RWPE2 (cell line): ENCODE data around the gene STK10.

Experiments
- ATAC-seq: fragments of 200-7000 bp; cut with Tn5 transposase; 3 replicates; pipeline ENCODE4 v1.9.1; 2021; ENCODE audit warnings: low read depth
- DNase-seq: peaks from one replicate; pipeline ENCODE4 v3.0.0-alpha.2; 2020; ENCODE audit warnings: low spot score
- H3K27ac ChIP-seq: fragments of 450-650 bp; 2 replicates; pipeline ENCODE4 v1.5.1; 2017; ENCODE audit warnings: mild to moderate bottlenecking; ENCODE audit not compliant: poor library complexity, severe bottlenecking
- H3K27me3 ChIP-seq: fragments of 250-450 bp; sonication (Bioruptor Pico); 2 replicates; pipeline ENCODE4 v1.5.1; 2021; ENCODE audit warnings: mild to moderate bottlenecking, moderate library complexity; ENCODE audit not compliant: insufficient read depth, poor library complexity, severe bottlenecking
- H3K36me3 ChIP-seq: fragments of 250-450 bp; sonication (Bioruptor Pico); 2 replicates; pipeline ENCODE4 v1.5.1; 2020; ENCODE audit warnings: low read depth, mild to moderate bottlenecking, moderate library complexity
- H3K4me1 ChIP-seq: fragments of 250-450 bp; sonication (Bioruptor Pico); 2 replicates; pipeline ENCODE4 v1.5.1; 2021; ENCODE audit warnings: mild to moderate bottlenecking, moderate library complexity; ENCODE audit not compliant: insufficient read depth, poor library complexity, severe bottlenecking
- H3K4me3 ChIP-seq: fragments of 250-450 bp; sonication (Bioruptor Pico); 2 replicates; pipeline ENCODE4 v1.5.1; 2021; ENCODE audit warnings: mild to moderate bottlenecking, moderate library complexity; ENCODE audit not compliant: severe bottlenecking
- H3K9me3 ChIP-seq: fragments of 250-450 bp; sonication (Bioruptor Pico); 2 replicates; pipeline ENCODE4 v1.5.1; 2021; ENCODE audit warnings: mild to moderate bottlenecking, moderate library complexity; ENCODE audit not compliant: severe bottlenecking
- TF ChIP-seq, protein P1 (sequence below): fragments of 450-650 bp; IDR thresholded peaks from one replicate; pipeline ENCODE4 v1.5.1; 2017; ENCODE audit warnings: mild to moderate bottlenecking, moderate library complexity; ENCODE audit not compliant: poor library complexity, severe bottlenecking

The STK10 gene

GRCh38 chr5:172168311-172168710 lies 19.7 kb downstream of the STK10 start:
- H3K27me3 ChIP-seq, result no peaks in the 10 kb centered on the region
- no peak for ATAC-seq
- H3K4me1 ChIP-seq, result no peaks in the 10 kb centered on the region
- no peak for DNase-seq
- H3K27ac ChIP-seq, result no peak overlapping the region
- TF ChIP-seq, protein P1, sequence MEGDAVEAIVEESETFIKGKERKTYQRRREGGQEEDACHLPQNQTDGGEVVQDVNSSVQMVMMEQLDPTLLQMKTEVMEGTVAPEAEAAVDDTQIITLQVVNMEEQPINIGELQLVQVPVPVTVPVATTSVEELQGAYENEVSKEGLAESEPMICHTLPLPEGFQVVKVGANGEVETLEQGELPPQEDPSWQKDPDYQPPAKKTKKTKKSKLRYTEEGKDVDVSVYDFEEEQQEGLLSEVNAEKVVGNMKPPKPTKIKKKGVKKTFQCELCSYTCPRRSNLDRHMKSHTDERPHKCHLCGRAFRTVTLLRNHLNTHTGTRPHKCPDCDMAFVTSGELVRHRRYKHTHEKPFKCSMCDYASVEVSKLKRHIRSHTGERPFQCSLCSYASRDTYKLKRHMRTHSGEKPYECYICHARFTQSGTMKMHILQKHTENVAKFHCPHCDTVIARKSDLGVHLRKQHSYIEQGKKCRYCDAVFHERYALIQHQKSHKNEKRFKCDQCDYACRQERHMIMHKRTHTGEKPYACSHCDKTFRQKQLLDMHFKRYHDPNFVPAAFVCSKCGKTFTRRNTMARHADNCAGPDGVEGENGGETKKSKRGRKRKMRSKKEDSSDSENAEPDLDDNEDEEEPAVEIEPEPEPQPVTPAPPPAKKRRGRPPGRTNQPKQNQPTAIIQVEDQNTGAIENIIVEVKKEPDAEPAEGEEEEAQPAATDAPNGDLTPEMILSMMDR, result no peak
- H3K9me3 ChIP-seq, result no peaks in the 10 kb centered on the region
- no peaks in the 10 kb centered on the region; the same call in 1 of the 2 replicates for H3K36me3 ChIP-seq
- no peak overlapping the region for H3K4me3 ChIP-seq

DNA sequence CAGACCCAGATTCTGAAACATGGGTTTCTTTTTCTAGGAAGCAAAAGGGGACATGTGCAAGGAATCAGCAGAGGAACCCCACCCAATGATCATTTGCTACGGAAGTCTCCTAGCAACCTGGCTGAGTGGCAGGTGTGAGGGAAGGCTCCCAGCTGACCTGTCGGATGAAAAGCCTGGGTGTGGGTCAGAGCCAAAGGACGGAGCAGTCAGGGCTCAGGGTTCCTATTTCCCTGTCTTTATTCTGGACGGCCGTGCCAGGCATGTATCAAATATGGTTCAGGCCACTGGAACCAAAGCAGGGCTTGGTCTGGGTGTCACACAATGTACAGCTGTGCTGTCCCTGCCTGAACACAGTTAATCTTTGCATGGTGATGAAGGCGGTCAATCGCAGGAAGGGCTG lies 20.1 kb downstream of the STK10 start:
- H3K27ac ChIP-seq, result no peak overlapping the region
- H3K4me3 ChIP-seq, result no peak overlapping the region
- H3K36me3 ChIP-seq, result no peaks in the 10 kb centered on the region; the same call in 1 of the 2 replicates
- ATAC-seq (no peak), DNase-seq (no peak)
- TF ChIP-seq, protein P1, result no peak
- no peaks in the 10 kb centered on the region for H3K27me3 ChIP-seq
- no peaks in the 10 kb centered on the region for H3K9me3 ChIP-seq
- H3K4me1 ChIP-seq, result no peaks in the 10 kb centered on the region

DNA sequence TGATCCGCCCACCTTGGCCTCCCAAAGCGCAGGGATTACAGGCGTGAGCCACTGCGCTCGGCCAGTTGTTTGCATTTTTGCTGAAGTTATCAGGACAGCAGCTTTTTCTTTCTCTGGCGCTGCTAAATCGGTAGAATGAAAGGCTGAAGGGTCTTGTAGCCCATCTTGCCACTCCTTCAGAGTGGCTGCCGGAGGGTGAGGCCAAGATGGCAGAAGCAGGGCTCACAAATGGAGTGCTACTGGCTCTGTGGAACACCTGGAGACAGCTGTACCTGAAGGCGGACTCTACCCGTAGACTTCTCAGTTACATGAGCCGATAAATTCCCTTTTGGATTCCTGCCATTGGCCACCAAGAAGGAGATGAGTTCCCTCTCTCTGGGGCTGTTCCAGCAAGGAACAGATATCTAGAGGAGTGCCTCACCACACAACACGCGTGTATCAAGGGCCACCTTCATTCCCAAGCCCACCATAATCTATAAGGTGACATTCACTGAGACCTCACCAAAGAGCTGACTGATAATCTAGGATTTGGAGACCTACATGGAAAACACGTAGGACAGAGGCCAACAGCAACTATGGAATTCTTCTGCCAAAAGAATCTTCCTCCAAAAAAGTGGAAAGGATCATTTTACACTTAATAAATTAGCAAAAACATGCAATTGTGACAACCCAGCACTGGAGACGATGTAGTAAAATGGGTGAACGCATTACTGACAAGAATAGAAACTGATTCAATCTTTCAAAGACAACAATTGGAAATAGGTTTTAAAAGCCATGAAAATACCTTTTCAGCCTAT lies 21.8 kb downstream of the STK10 start:
- TF ChIP-seq, protein P1, result no peak
- no peak for ATAC-seq
- DNase-seq, result no peak

DNA sequence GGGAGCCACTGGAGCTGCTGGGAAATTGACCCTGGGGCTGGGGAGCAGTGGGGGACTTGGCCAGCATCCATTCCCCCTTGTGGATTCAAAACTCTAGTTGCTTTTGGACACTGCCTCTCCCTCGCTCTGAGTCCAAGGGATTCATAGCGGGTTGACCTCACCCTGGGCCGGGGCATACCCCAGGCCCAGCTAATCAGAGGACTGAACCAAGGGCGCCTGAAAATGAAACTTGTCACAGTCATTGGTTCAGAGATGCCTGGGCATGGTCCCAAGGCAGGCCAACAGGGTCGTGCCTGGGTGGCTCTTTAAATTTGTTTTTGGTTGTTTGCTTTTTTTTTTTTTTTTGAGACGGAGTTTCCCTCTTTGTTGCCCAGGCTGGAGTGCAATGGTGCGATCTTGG lies 22.6 kb downstream of the STK10 start:
- Histone ChIP-seq H3K27me3 (no peaks in the 10 kb centered on the region), H3K9me3 (no peaks in the 10 kb centered on the region), H3K27ac (no peak overlapping the region), H3K4me1 (no peaks in the 10 kb centered on the region), H3K36me3 (no peaks in the 10 kb centered on the region; the same call in 1 of the 2 replicates), H3K4me3 (no peak overlapping the region)
- TF ChIP-seq, protein P1, result no peak
- ATAC-seq (no peak), DNase-seq (no peak)

More for the DNA sequence above, 21.8 kb downstream of the STK10 start:
- Histone ChIP-seq H3K9me3 (no peaks in the 10 kb centered on the region), H3K4me3 (no peak overlapping the region), H3K36me3 (no peaks in the 10 kb centered on the region; the same call in 1 of the 2 replicates), H3K4me1 (no peaks in the 10 kb centered on the region), H3K27me3 (no peaks in the 10 kb centered on the region), H3K27ac (no peak overlapping the region)

- H3K4me1 ChIP-seq, result no peaks in the 10 kb centered on the region
- H3K36me3 ChIP-seq, result no peaks in the 10 kb centered on the region; the same call in 1 of the 2 replicates
- ATAC-seq (no peak), DNase-seq (no peak)
- TF ChIP-seq, protein P1, result no peak
- no peak overlapping the region for H3K27ac ChIP-seq
- no peaks in the 10 kb centered on the region for H3K27me3 ChIP-seq
- no peaks in the 10 kb centered on the region for H3K9me3 ChIP-seq
- H3K4me3 ChIP-seq, result no peak overlapping the region
Observed at GRCh38 chr5:172164769-172165212, 23.2 kb downstream of the STK10 start.
